ENCODE results near the gene SEMA4D.

Gene SEMA4D

GRCh38 chr9:89390578-89391116, 107.3 kb downstream of the SEMA4D start:
- Histone ChIP-seq H3K4me3 (ENCODE audit: low read length) (no peak overlapping the region), H2AFZ (ENCODE audit: low read depth, low read length) (no peak overlapping the region), H3K27ac (ENCODE audit: low read length) (no peak overlapping the region), H3K4me2 (ENCODE audit: low read length) (no peak overlapping the region), H3K9me3 (ENCODE audit: insufficient read depth, low read length) (no peaks in the 10 kb centered on the region), H3K4me1 (ENCODE audit: low read length) (no peaks in the 10 kb centered on the region), H4K20me1 (ENCODE audit: insufficient read depth, low read length) (no peaks in the 10 kb centered on the region; the same call in 1 of the 2 replicates), H3K9ac (ENCODE audit: low read length) (no peak overlapping the region), H3K36me3 (replicated peaks; ENCODE audit: low read depth, low read length) (peaks cover 12% of the 10 kb centered on the region), H3K79me2 (ENCODE audit: low read length) (no peaks in the 10 kb centered on the region), H3K27me3 (ENCODE audit: low read depth, low read length) (no peaks in the 10 kb centered on the region)
- TF ChIP-seq CTCF (IDR thresholded peaks at IDR 0.05; ENCODE audit: low read depth, low read length) (no peak), EZH2phosphoT487 (IDR thresholded peaks at IDR 0.05; ENCODE audit: low read depth) (no peak)

- Histone ChIP-seq H3K4me1 (ENCODE audit: low read length) (no peaks in the 10 kb centered on the region), H3K4me2 (ENCODE audit: low read length) (no peak overlapping the region), H3K79me2 (ENCODE audit: low read length) (no peaks in the 10 kb centered on the region), H3K36me3 (replicated peaks; ENCODE audit: low read depth, low read length) (peaks cover 12% of the 10 kb centered on the region), H3K9ac (ENCODE audit: low read length) (no peak overlapping the region), H3K27ac (ENCODE audit: low read length) (no peak overlapping the region), H3K9me3 (ENCODE audit: insufficient read depth, low read length) (no peaks in the 10 kb centered on the region), H3K27me3 (ENCODE audit: low read depth, low read length) (no peaks in the 10 kb centered on the region), H2AFZ (ENCODE audit: low read depth, low read length) (no peak overlapping the region), H3K4me3 (ENCODE audit: low read length) (no peak overlapping the region), H4K20me1 (ENCODE audit: insufficient read depth, low read length) (no peaks in the 10 kb centered on the region; the same call in 1 of the 2 replicates)
- TF ChIP-seq EZH2phosphoT487 (IDR thresholded peaks at IDR 0.05; ENCODE audit: low read depth): no peak
- TF ChIP-seq CTCF (IDR thresholded peaks at IDR 0.05; ENCODE audit: low read depth, low read length): no peak
These were observed 107.8 kb downstream of the SEMA4D start for GRCh38 chr9:89390068-89390555.

GRCh38 chr9:89388868-89389177, 109.1 kb downstream of the SEMA4D start:
- H4K20me1 ChIP-seq (ENCODE audit: insufficient read depth, low read length): no peaks in the 10 kb centered on the region; the same call in 1 of the 2 replicates
- no peaks in the 10 kb centered on the region for H3K9me3 ChIP-seq (ENCODE audit: insufficient read depth, low read length)
- no peak overlapping the region for H2AFZ ChIP-seq (ENCODE audit: low read depth, low read length)
- no peaks in the 10 kb centered on the region for H3K27me3 ChIP-seq (ENCODE audit: low read depth, low read length)
- no peak for TF ChIP-seq EZH2phosphoT487 (IDR thresholded peaks at IDR 0.05; ENCODE audit: low read depth)
- no peak for TF ChIP-seq CTCF (IDR thresholded peaks at IDR 0.05; ENCODE audit: low read depth, low read length)
- H3K79me2 ChIP-seq (ENCODE audit: low read length): no peaks in the 10 kb centered on the region
- no peak overlapping the region for H3K27ac ChIP-seq (ENCODE audit: low read length)
- peaks cover 12% of the 10 kb centered on the region for H3K36me3 ChIP-seq (replicated peaks; ENCODE audit: low read depth, low read length)
- no peak overlapping the region for H3K4me3 ChIP-seq (ENCODE audit: low read length)
- no peak overlapping the region for H3K4me2 ChIP-seq (ENCODE audit: low read length)
- no peak overlapping the region for H3K9ac ChIP-seq (ENCODE audit: low read length)
- H3K4me1 ChIP-seq (ENCODE audit: low read length): no peaks in the 10 kb centered on the region

GRCh38 chr9:89388084-89388867, 109.6 kb downstream of the SEMA4D start:
- Histone ChIP-seq H3K27me3 (ENCODE audit: low read depth, low read length) (no peaks in the 10 kb centered on the region), H3K4me3 (ENCODE audit: low read length) (no peak overlapping the region), H3K27ac (ENCODE audit: low read length) (no peak overlapping the region), H3K9me3 (ENCODE audit: insufficient read depth, low read length) (no peaks in the 10 kb centered on the region), H4K20me1 (ENCODE audit: insufficient read depth, low read length) (no peaks in the 10 kb centered on the region), H2AFZ (ENCODE audit: low read depth, low read length) (no peak overlapping the region), H3K4me2 (ENCODE audit: low read length) (no peak overlapping the region), H3K36me3 (replicated peaks; ENCODE audit: low read depth, low read length) (peaks cover 12% of the 10 kb centered on the region), H3K4me1 (ENCODE audit: low read length) (no peaks in the 10 kb centered on the region), H3K9ac (ENCODE audit: low read length) (no peak overlapping the region), H3K79me2 (ENCODE audit: low read length) (no peaks in the 10 kb centered on the region)
- no peak for TF ChIP-seq EZH2phosphoT487 (IDR thresholded peaks at IDR 0.05; ENCODE audit: low read depth)
- TF ChIP-seq CTCF (IDR thresholded peaks at IDR 0.05; ENCODE audit: low read depth, low read length): no peak
